Measurements from ENCODE around the gene HCN2. TPM values are rescaled to one million over a fixed set of nuclear protein-coding genes. Genes with fewer than 3 reads are reported as not detected.
A peak's percentile ranks its signal among the peaks of the same experiment; 100 is the strongest.

The HCN2 gene
- total and polyA plus RNA-seq, 2 of the 13 experiments (the other 11 are each of a cell fraction or from before 2014, with no cell fraction given), result 0.01 TPM; not detected in 1

- TF ChIP-seq ZSCAN29 (CRISPR knock-in tag; conservative IDR thresholded peaks at IDR 0.05) (0 out of 2 replicates have a peak, but pooled peaks have one; percentile 75), CEBPZ (IDR thresholded peaks at IDR 0.05; ENCODE audit: low read length) (no peak), ZNF598 (CRISPR knock-in tag; IDR thresholded peaks at IDR 0.05; ENCODE audit: borderline replicate concordance) (no peak), KMT2B (CRISPR knock-in tag; IDR thresholded peaks at IDR 0.05) (peak; percentile 21; the same call in 1 of the 2 replicates), ZNF576 (CRISPR knock-in tag; IDR thresholded peaks at IDR 0.05) (no peak), KDM3A (CRISPR knock-in tag; IDR thresholded peaks at IDR 0.05; ENCODE audit: low read depth) (no peak; the same call in 1 of the 2 replicates), NR0B2 (CRISPR knock-in tag; IDR thresholded peaks at IDR 0.05) (no peak; the same call in 1 of the 2 replicates), FOSL1 (CRISPR knock-in tag; IDR thresholded peaks at IDR 0.05; ENCODE audit: borderline replicate concordance) (no peak), AGO2 (optimal IDR thresholded peaks at IDR 0.05; ENCODE audit: low read depth, low read length) (peak; percentile 67), PHF20 (CRISPR knock-in tag; IDR thresholded peaks at IDR 0.05) (peak; percentile 46)
- TF ChIP-seq, protein P1, sequence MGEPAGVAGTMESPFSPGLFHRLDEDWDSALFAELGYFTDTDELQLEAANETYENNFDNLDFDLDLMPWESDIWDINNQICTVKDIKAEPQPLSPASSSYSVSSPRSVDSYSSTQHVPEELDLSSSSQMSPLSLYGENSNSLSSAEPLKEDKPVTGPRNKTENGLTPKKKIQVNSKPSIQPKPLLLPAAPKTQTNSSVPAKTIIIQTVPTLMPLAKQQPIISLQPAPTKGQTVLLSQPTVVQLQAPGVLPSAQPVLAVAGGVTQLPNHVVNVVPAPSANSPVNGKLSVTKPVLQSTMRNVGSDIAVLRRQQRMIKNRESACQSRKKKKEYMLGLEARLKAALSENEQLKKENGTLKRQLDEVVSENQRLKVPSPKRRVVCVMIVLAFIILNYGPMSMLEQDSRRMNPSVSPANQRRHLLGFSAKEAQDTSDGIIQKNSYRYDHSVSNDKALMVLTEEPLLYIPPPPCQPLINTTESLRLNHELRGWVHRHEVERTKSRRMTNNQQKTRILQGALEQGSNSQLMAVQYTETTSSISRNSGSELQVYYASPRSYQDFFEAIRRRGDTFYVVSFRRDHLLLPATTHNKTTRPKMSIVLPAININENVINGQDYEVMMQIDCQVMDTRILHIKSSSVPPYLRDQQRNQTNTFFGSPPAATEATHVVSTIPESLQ (CRISPR knock-in tag; conservative IDR thresholded peaks at IDR 0.05), result no peak
- TF ChIP-seq, protein P2, sequence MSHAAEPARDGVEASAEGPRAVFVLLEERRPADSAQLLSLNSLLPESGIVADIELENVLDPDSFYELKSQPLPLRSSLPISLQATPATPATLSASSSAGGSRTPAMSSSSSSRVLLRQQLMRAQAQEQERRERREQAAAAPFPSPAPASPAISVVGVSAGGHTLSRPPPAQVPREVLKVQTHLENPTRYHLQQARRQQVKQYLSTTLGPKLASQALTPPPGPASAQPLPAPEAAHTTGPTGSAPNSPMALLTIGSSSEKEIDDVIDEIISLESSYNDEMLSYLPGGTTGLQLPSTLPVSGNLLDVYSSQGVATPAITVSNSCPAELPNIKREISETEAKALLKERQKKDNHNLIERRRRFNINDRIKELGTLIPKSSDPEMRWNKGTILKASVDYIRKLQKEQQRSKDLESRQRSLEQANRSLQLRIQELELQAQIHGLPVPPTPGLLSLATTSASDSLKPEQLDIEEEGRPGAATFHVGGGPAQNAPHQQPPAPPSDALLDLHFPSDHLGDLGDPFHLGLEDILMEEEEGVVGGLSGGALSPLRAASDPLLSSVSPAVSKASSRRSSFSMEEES (CRISPR knock-in tag; IDR thresholded peaks at IDR 0.05), result no peak; the same call in 1 of the 2 replicates
- TF ChIP-seq, protein P3, sequence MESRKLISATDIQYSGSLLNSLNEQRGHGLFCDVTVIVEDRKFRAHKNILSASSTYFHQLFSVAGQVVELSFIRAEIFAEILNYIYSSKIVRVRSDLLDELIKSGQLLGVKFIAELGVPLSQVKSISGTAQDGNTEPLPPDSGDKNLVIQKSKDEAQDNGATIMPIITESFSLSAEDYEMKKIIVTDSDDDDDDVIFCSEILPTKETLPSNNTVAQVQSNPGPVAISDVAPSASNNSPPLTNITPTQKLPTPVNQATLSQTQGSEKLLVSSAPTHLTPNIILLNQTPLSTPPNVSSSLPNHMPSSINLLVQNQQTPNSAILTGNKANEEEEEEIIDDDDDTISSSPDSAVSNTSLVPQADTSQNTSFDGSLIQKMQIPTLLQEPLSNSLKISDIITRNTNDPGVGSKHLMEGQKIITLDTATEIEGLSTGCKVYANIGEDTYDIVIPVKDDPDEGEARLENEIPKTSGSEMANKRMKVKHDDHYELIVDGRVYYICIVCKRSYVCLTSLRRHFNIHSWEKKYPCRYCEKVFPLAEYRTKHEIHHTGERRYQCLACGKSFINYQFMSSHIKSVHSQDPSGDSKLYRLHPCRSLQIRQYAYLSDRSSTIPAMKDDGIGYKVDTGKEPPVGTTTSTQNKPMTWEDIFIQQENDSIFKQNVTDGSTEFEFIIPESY (CRISPR knock-in tag; IDR thresholded peaks at IDR 0.05), result peak; percentile 48
- TF ChIP-seq, protein P4, sequence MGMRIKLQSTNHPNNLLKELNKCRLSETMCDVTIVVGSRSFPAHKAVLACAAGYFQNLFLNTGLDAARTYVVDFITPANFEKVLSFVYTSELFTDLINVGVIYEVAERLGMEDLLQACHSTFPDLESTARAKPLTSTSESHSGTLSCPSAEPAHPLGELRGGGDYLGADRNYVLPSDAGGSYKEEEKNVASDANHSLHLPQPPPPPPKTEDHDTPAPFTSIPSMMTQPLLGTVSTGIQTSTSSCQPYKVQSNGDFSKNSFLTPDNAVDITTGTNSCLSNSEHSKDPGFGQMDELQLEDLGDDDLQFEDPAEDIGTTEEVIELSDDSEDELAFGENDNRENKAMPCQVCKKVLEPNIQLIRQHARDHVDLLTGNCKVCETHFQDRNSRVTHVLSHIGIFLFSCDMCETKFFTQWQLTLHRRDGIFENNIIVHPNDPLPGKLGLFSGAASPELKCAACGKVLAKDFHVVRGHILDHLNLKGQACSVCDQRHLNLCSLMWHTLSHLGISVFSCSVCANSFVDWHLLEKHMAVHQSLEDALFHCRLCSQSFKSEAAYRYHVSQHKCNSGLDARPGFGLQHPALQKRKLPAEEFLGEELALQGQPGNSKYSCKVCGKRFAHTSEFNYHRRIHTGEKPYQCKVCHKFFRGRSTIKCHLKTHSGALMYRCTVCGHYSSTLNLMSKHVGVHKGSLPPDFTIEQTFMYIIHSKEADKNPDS (CRISPR knock-in tag; IDR thresholded peaks at IDR 0.05), result no peak
- TF ChIP-seq, protein P5, sequence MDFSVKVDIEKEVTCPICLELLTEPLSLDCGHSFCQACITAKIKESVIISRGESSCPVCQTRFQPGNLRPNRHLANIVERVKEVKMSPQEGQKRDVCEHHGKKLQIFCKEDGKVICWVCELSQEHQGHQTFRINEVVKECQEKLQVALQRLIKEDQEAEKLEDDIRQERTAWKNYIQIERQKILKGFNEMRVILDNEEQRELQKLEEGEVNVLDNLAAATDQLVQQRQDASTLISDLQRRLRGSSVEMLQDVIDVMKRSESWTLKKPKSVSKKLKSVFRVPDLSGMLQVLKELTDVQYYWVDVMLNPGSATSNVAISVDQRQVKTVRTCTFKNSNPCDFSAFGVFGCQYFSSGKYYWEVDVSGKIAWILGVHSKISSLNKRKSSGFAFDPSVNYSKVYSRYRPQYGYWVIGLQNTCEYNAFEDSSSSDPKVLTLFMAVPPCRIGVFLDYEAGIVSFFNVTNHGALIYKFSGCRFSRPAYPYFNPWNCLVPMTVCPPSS (IDR thresholded peaks at IDR 0.05), result no peak
Measured at GRCh38 chr19:660793-661426, 71.2 kb downstream of the HCN2 start (continued).

Data from HepG2 (cell line).